Measurements from ENCODE around the gene APOBEC3B.
"Not testable (repeated sequence)": the region's sequence is repeated elsewhere in the genome, so short reads cannot be mapped to it uniquely, and the experiment has no call there.

Gene APOBEC3B

GRCh38 chr22:39008271-39008850 lies 26.2 kb downstream of the APOBEC3B start:
- not testable (repeated sequence) for DNase-seq

DNA sequence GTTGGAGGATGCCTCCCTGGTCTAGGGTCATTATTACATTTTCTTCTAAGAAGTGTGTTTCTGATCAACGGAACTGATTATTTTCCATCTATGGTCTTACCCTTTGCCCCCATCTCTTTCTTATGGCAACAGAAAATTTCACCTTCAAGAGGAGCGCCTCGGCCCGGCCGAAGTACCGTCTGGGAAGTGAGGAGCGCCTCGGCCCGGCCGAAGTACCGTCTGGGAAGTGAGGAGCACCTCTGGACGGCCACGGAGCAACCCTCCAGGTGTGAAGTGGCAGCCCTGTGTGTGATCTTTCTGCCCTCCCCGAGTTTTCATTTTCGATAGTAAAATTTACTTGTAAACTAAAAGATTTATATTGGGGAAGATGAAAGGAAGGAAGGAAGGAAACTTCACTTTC lies 28.8 kb downstream of the APOBEC3B start:
- no peak for DNase-seq

- no peak for DNase-seq
These were observed 30.7 kb downstream of the APOBEC3B start for GRCh38 chr22:39012533-39013511.

DNA sequence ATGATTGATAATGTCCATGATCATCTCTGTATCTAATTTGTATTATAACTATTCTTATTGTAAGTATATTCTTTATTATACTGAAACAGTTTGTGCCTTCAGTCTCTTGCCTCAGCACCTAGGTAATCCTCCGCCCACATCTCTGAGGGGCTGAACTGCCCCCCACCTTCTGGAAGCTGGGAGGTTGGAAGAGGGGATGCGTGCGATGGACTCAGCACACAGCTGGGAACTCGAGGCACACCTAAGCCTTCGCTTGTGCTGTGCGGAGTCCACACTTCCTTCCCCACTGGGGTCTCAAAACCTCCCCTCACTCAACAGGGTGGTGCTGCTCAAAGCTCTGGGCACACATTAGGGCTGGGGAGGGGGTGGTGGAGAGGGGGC lies 31.4 kb downstream of the APOBEC3B start:
- DNase-seq: not testable (repeated sequence)

DNA sequence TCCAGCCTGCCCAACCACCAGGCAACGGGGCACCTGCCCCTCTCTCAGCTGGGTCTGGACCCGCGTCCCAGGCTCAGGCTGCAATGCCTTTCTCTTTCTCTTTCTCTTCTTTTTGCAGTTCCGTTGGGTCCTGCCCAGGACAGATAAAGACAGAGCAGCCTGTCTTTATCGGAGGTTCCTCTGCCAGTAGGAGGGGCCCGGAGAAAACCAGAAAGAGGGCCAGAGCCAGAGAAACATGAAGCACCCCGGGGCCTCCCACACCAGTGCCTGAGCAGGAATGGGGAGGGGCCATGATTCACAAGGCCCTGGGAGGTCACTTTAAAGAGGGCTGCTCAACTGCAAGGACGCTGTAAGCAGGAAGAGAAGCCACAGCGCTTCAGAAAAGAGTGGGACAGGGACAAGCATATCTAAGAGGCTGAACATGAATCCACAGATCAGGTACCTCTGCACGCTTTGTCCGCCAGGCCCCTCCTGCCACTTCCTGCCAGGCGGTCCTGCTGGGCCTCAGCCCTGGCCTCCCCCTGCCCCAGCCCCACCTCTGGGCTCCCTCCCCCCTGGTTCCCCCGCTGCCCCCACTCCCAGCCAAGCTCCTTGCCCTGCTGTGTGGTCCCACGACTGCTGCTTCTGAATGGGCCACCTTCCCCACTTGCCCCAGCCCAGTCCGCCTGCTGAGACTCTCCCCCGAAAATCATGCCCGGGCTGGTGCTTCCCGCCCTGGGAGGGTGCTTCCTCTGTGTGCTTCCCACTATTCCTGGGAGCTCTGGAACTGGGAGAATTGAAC lies 32.0 kb downstream of the APOBEC3B start, which contains the start of gene APOBEC3C:
TSS of gene APOBEC3C (plus strand) at position 316 of the 781 bp plus-strand sequence. CDS start at position 422, 106 bp downstream.
- peak; percentile 72 for DNase-seq

DNA sequence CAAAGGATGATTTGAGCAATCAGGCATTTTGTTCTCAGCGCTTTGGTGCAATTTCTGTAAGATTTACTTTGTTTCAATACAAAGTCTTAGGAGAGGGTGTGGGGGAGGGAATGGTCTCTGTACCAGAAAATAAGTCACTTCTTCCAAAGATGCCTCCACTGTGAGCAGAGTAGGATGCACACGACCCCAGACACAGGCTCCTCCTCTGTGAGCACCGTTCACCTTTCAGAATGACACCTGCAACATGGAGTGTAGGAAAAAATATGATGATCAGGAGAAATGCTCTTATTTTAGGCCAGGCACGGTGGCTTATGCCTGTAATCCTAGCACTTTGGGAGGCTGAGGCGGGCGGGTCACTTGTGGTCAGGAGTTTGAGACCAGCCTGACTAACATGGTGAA lies 32.6 kb downstream of the APOBEC3B start:
- not testable (repeated sequence) for DNase-seq

GRCh38 chr22:39016592-39016991 lies 34.4 kb downstream of the APOBEC3B start:
- no peak for DNase-seq

GRCh38 chr22:39017596-39018365 lies 35.6 kb downstream of the APOBEC3B start:
- no peak for DNase-seq

- not testable (repeated sequence) for DNase-seq
These were observed 38.0 kb downstream of the APOBEC3B start for GRCh38 chr22:39020021-39020651.

DNA sequence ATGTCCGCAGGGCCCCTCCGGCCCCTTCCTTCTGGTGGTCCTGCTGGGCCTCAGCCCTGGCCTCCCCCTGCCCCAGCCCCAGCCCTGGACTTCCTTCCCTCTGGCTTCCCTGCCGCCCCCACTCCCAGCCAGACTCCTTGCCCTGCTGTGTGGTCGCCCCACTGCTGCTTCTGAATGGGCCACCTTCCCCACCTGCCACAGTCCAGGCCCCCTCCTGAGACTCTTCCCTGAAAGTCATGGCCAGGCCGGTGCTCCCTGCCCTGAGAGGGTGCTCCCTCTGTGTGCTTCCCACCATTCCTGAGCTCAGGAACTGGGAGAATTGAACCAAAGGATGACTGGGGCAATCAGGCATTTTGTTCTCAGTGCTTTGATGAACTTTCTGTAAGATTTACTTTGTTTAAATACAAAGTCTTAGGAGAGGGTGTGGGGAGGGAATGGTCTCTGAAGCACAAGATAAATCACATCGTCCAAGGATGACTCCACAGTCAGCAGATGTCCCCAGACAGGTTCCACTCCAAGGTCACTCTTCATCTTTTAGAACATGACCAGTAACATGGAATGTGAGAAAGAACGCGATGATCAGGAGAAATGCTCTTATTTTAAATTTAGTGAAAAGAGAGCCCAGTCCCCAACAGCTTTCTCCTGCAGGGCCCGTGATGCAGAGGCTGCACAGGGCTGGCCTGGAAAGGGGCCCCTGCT lies 39.6 kb downstream of the APOBEC3B start:
- no peak for DNase-seq

GRCh38 chr22:39024519-39025308 lies 42.6 kb downstream of the APOBEC3B start:
- DNase-seq: no peak

DNA sequence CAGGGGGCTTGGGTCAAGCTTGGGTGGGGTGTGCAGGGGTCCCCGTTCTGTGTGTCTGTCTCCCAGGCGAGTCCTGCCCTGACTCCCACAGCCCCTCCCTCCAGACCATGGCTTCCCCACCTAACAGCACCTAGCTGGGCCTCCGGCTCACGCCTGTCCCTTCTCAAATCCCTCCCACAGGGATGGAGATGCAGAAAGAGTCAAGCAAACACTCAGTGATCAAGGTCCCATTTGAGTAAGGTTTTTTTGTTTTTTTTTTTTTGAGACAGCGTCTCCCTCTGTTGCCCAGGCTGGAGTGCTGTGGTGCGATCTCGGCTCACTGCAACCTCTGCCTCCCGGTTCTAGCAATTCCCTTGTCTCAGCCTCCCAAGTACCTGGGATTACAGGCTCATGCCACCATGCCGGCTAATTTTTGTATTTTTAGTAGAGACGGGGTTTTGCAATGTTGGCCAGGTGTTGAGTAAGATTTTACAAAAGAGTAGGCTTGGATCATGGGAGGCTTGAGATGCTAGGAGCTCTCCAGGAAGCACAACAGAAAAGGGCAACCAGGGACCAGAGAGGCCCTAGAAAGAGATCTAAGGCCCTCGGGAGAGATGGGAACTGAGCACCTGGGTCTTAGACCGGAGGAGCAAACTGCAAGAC lies 44.5 kb downstream of the APOBEC3B start:
- no peak for DNase-seq

GRCh38 chr22:39027717-39028116 lies 45.6 kb downstream of the APOBEC3B start:
- DNase-seq: no peak

DNA sequence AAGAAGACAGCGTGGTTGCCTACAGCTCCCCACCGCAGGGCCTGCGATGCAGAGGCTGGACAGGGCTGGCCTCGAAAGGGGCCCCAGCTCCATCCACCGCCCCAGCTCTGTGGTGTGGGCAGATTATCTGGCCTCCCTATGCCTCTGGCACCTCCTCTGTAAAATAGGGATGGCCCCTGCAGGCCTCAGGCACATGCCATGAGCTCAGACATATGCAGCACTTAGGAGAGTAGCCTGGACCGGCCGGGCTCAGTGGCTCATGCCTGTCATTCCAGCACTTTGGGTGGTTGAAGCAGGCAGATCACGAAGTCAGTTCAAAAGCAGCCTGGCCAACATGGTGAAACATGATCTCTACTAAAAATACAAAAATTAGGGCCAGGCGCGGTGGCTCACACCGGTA lies 46.1 kb downstream of the APOBEC3B start:
- DNase-seq: no peak

DNA sequence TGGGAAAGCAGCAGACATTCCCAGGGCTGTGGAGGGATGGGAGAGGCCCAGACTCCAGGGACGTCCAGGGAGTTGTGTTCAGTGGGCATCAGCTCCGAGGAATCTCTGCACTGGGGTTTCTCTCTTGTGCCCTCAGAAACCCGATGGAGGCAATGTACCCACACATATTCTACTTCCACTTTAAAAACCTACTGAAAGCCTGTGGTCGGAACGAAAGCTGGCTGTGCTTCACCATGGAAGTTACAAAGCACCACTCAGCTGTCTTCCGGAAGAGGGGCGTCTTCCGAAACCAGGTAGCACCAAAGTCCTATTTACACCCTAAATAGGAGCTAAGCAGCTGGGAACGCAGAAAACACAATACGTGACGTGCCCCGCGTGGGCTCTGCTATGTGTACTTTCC lies 47.1 kb downstream of the APOBEC3B start:
- DNase-seq: no peak

GRCh38 chr22:39030705-39031104 lies 48.6 kb downstream of the APOBEC3B start:
- DNase-seq: no peak

GRCh38 chr22:39031434-39032295 lies 49.5 kb downstream of the APOBEC3B start:
- not testable (repeated sequence) for DNase-seq

- not testable (repeated sequence) for DNase-seq
These were observed 54.9 kb downstream of the APOBEC3B start for GRCh38 chr22:39037071-39037470.
